ENCODE results near the gene CWC22. TPM values are rescaled to one million over a fixed set of nuclear protein-coding genes. Genes with fewer than 3 reads are reported as not detected.

The CWC22 gene
- total and polyA plus RNA-seq, 2 of the 13 experiments (the other 11 are each of a cell fraction or from before 2014, with no cell fraction given), result 5.7 to 29.2 TPM

GRCh38 chr2:179963626-179964025 is 43.5 kb downstream of the CWC22 start:
- FAIRE-seq, result no peak
- no peaks in the 10 kb centered on the region for H4K20me1 ChIP-seq (ENCODE audit: insufficient read depth, low read length)
- H3K27ac ChIP-seq (ENCODE audit: extremely low read length, insufficient read depth, low read length), result no peak overlapping the region
- no peak overlapping the region for H3K9ac ChIP-seq (ENCODE audit: insufficient read depth, low read depth, low read length)
- H3K4me2 ChIP-seq (ENCODE audit: low read depth, low read length), result no peak overlapping the region
- ChIA-PET CTCF (ENCODE audit: low intra/inter-chr PET ratio, low total read pairs) (no interaction called here), POLR2A (no interaction called here)
- DNase-seq (ENCODE audit: low spot score), result no peak
- no peaks in the 10 kb centered on the region for H3K27me3 ChIP-seq (ENCODE audit: control insufficient read depth in 1 of 2, insufficient read depth in 2 of 2, low read length in 2 of 2)
- intact Hi-C loops (cut with micrococcal nuclease; ENCODE audit: unreplicated experiment), result no loop called here
- in situ Hi-C loops (cut with HindIII; ENCODE audit: extremely low pct_ligation_motif_present, low pct_unique_long_range_greater_than_20kb), result no loop called here
- no peak for ATAC-seq
- no peaks in the 10 kb centered on the region for H3K79me2 ChIP-seq (ENCODE audit: insufficient read depth, low read length)
- no peaks in the 10 kb centered on the region for H3K4me1 ChIP-seq (ENCODE audit: insufficient read depth, low read length)
- no peaks in the 10 kb centered on the region for H3K9me3 ChIP-seq (ENCODE audit: low read length)
- H3K4me3 ChIP-seq (replicated peaks in 1 of 3; ENCODE audit: insufficient read depth in 1 of 3, low read depth in 2 of 3, low read length in 3 of 3), result no peak overlapping the region
- no peak overlapping the region for H2AFZ ChIP-seq (ENCODE audit: low read length)
- 96% methylated on average over 4 of the region's 4 CpGs for WGBS (ENCODE audit: low lambda C conversion rate)
- BruUV-seq (replicated peaks), result no TSS peak
- H3K36me3 ChIP-seq (replicated peaks in 1 of 2; ENCODE audit: control insufficient read depth in 1 of 2, insufficient read depth in 2 of 2, low read length in 2 of 2), result peaks cover 15 to 55% of the 10 kb centered on the region in 2 experiments
- TF ChIP-seq ZNF367 (CRISPR knock-in tag; IDR thresholded peaks at IDR 0.05; ENCODE audit: borderline replicate concordance) (no peak), ATF4 (CRISPR knock-in tag; IDR thresholded peaks at IDR 0.05) (peak in 1 of 2 experiments; percentile 65; a peak in 2 of 4 replicates), ATF7 (IDR thresholded peaks at IDR 0.05) (peak; percentile 69), ATF7 (CRISPR knock-in tag; IDR thresholded peaks at IDR 0.05) (no peak), PLRG1 (conservative IDR thresholded peaks at IDR 0.05) (no peak), GTF3A (CRISPR knock-in tag; conservative IDR thresholded peaks at IDR 0.05) (no peak), POLR2G (IDR thresholded peaks at IDR 0.05; ENCODE audit: low read depth, low read length) (no peak), CBX1 (IDR thresholded peaks at IDR 0.05; ENCODE audit: low read depth) (no peak), JUNB (CRISPR knock-in tag; IDR thresholded peaks at IDR 0.05; ENCODE audit: borderline replicate concordance) (no peak), TCF12 (IDR thresholded peaks at IDR 0.05) (no peak), TCF12 (CRISPR knock-in tag; IDR thresholded peaks at IDR 0.05) (no peak), RBM39 (IDR thresholded peaks at IDR 0.05; ENCODE audit: low read depth, low read length, poor library complexity, severe bottlenecking) (no peak), UBTF (CRISPR knock-in tag; IDR thresholded peaks at IDR 0.05) (no peak), EP300 (IDR thresholded peaks at IDR 0.05; ENCODE audit: low read depth in 2 of 2, low read length in 2 of 2) (peak in 1 of 2 experiments; percentile 44; a peak in 1 of 4 replicates), EP300 (CRISPR knock-in tag; IDR thresholded peaks at IDR 0.05; ENCODE audit: borderline replicate concordance) (no peak), MED1 (CRISPR knock-in tag; IDR thresholded peaks at IDR 0.05) (no peak), XBP1 (CRISPR knock-in tag; IDR thresholded peaks at IDR 0.05) (no peak), MBD4 (IDR thresholded peaks at IDR 0.05; ENCODE audit: borderline replicate concordance, low read length) (no peak), ZFP37 (CRISPR knock-in tag; IDR thresholded peaks at IDR 0.05; ENCODE audit: borderline replicate concordance) (no peak), NFYB (CRISPR knock-in tag; IDR thresholded peaks at IDR 0.05) (no peak), ZNF263 (CRISPR knock-in tag; IDR thresholded peaks at IDR 0.05) (no peak), ZNF557 (CRISPR knock-in tag; IDR thresholded peaks at IDR 0.05) (no peak)
